ENCODE measurements around the gene RTCB.

The RTCB gene

GRCh38 chr22:32339190-32340012 lies 72.6 kb downstream of the RTCB start:
- DNase-seq (ENCODE audit: low read depth, low spot score), result no peak

- no peak for DNase-seq (ENCODE audit: low read depth, low spot score)
These were observed 73.3 kb downstream of the RTCB start for GRCh38 chr22:32338757-32339156.

Measured in smooth muscle cell of the brain vasculature (primary cell).